Measurements from ENCODE around the gene ACOX3.
A peak's percentile ranks its signal among the peaks of the same experiment; 100 is the strongest.
"Not testable (repeated sequence)": the region's sequence is repeated elsewhere in the genome, so short reads cannot be mapped to it uniquely, and the experiment has no call there.

The ACOX3 gene

GRCh38 chr4:8435656-8436121, 4.8 kb downstream of the ACOX3 start:
- no peak for DNase-seq

- DNase-seq: no peak
Measured at GRCh38 chr4:8434251-8435073, 6.1 kb downstream of the ACOX3 start.

GRCh38 chr4:8433136-8433535, 7.4 kb downstream of the ACOX3 start:
- DNase-seq: no peak

- DNase-seq: no peak
Measured at GRCh38 chr4:8431553-8431952, 9.0 kb downstream of the ACOX3 start.

- peak in 54 of 56 donors; percentile 53 to 96 (median 87) for DNase-seq
Measured at GRCh38 chr4:8428288-8429097, 12.0 kb downstream of the ACOX3 start.

- peak in 10 of 56 donors; percentile 28 to 67 (median 58) for DNase-seq
Measured at GRCh38 chr4:8427761-8428287, 12.7 kb downstream of the ACOX3 start.

GRCh38 chr4:8427262-8427661, 13.3 kb downstream of the ACOX3 start:
- DNase-seq: no peak

- DNase-seq: no peak
Measured at GRCh38 chr4:8422786-8423185, 17.7 kb downstream of the ACOX3 start.

GRCh38 chr4:8422327-8422726, 18.2 kb downstream of the ACOX3 start:
- no peak for DNase-seq

- DNase-seq: not testable (repeated sequence)
Measured at GRCh38 chr4:8420151-8420550, 20.4 kb downstream of the ACOX3 start.

- DNase-seq: no peak
Measured at GRCh38 chr4:8419222-8420041, 21.1 kb downstream of the ACOX3 start.

GRCh38 chr4:8417071-8417614, 23.4 kb downstream of the ACOX3 start:
- no peak for DNase-seq

GRCh38 chr4:8414377-8414776, 26.1 kb downstream of the ACOX3 start:
- DNase-seq: no peak

- DNase-seq: no peak
Measured at GRCh38 chr4:8412288-8412687, 28.2 kb downstream of the ACOX3 start.

GRCh38 chr4:8411351-8412180, 29.0 kb downstream of the ACOX3 start:
- no peak for DNase-seq

GRCh38 chr4:8410641-8411271, 29.8 kb downstream of the ACOX3 start:
- DNase-seq: peak in 2 of 56 donors; percentile 6 to 27

- DNase-seq: no peak
Measured at GRCh38 chr4:8410066-8410625, 30.4 kb downstream of the ACOX3 start.

- peak in 1 of 56 donors; percentile 27 for DNase-seq
Measured at GRCh38 chr4:8409264-8410065, 31.1 kb downstream of the ACOX3 start.

All from nucleus accumbens (tissue), 56 donors.